Spleen (tissue), 11 donors: Measurements from ENCODE around the gene EXOC4. TPM values are rescaled to one million over a fixed set of nuclear protein-coding genes. Genes with fewer than 3 reads are reported as not detected.

Experiments
- DNase-seq: peaks from one replicate; pipeline ENCODE4 v3.0.0-alpha.2; 2020
- H3K27ac ChIP-seq, 8 donors: fragments of 200-600 bp; sonication (generic) in 7 of 8; 1 replicate in 4 of 8; 2 replicates in 4 of 8; pipeline versions ENCODE4 v1.5.0 to v1.8.0; 2016 to 2021; ENCODE audit warnings: inconsistent platforms in 4 of 8, mild to moderate bottlenecking in 4 of 8, moderate library complexity in 1 of 8
- H3K27me3 ChIP-seq, 7 donors: fragments of 200-600 bp; sonication (generic) in 6 of 7; replicated peaks in 1 of 7; 1 replicate in 4 of 7; 2 replicates in 3 of 7; pipeline versions ENCODE4 v1.5.0 to v1.8.0; 2016 to 2021; ENCODE audit warnings: inconsistent platforms in 3 of 7, mild to moderate bottlenecking in 1 of 7
- H3K36me3 ChIP-seq, 6 donors: fragments of 200-600 bp; sonication (generic) in 5 of 6; 1 replicate in 4 of 6; 2 replicates in 2 of 6; pipeline versions ENCODE4 v1.5.0 to v1.8.0; 2016 to 2021; ENCODE audit warnings: inconsistent platforms in 2 of 6
- H3K4me1 ChIP-seq, 6 donors: fragments of 200-600 bp; sonication (generic) in 5 of 6; 1 replicate in 3 of 6; 2 replicates in 3 of 6; pipeline versions ENCODE4 v1.5.0 to v1.8.0; 2016 to 2021; ENCODE audit warnings: inconsistent platforms in 3 of 6
- H3K4me3 ChIP-seq, 8 donors: fragments of 200-600 bp; sonication (generic) in 7 of 8; 1 replicate in 4 of 8; 2 replicates in 4 of 8; pipeline versions ENCODE4 v1.5.0 to v1.8.0; 2016 to 2021; ENCODE audit warnings: inconsistent platforms in 4 of 8, mild to moderate bottlenecking in 4 of 8, moderate library complexity in 2 of 8
- H3K9me3 ChIP-seq, 8 donors: fragments of 200-600 bp; sonication (generic) in 7 of 8; 1 replicate in 4 of 8; 2 replicates in 4 of 8; pipeline versions ENCODE4 v1.5.0 to v1.8.0; 2016 to 2021; ENCODE audit warnings: inconsistent platforms in 4 of 8
- POLR2A ChIP-seq, 3 donors: fragments of 450-650 bp; IDR thresholded peaks; one replicate each; pipeline ENCODE4 v1.5.1; 2017; ENCODE audit warnings: antibody characterized with exemption in 3 of 3, mild to moderate bottlenecking in 1 of 3
- POLR2AphosphoS5 ChIP-seq, 3 donors: sonication (generic); formaldehyde crosslinking; IDR thresholded peaks; one replicate each; pipeline ENCODE4 v1.5.1; 2017; ENCODE audit warnings: antibody characterized with exemption in 3 of 3
- WGBS, 5 donors: extraction: QIAGEN DNeasy Blood & Tissue Kit in 3 of 5; methylation state at CpG; one replicate each; pipeline versions ENCODE4 v1.1.5 to v1.1.7; 2013 to 2018; 5-methylcytosine and 5-hydroxymethylcytosine counted together
- intact Hi-C: fragments of 100-400 bp; cut with DNase I; formaldehyde crosslinking; loops from one replicate; pipeline ENCODE4 v1.15.0; 2023; ENCODE audit warnings: low total_unique reads
- polyA plus RNA-seq, 3 donors: library from polyadenylated mRNA; stranded (reverse); fragments of 200-250 nt; gene quantifications; one replicate each; pipeline ENCODE4 v1.2.1, GENCODE V29; 2013
- total RNA-seq, 7 donors: library from RNA; depleted of rRNA in 3 of 7; stranded (reverse); fragments of >200 nt in 3 of 7; fragmentation: NEBNext Ultra II Directional in 4 of 7; extraction: Animal tissue kit (Norgen Biotek cat#: 25700) in 4 of 7; gene quantifications; one replicate each; pipeline versions ENCODE4 v1.1.0 to v1.2.1, GENCODE V29; 2016 to 2021
- TF ChIP-seq, protein P1 (sequence below), 11 experiments: fragments of 200-600 bp in 7 of 11; fragments of 450-650 bp in 4 of 11; sonication (generic) in 4 of 11; IDR thresholded peaks in 8 of 11; conservative IDR thresholded peaks in 3 of 11; 1 replicate in 7 of 11; 2 replicates in 4 of 11; pipeline versions ENCODE4 v1.4.0 to v1.8.0; 2016 to 2021; ENCODE audit warnings: antibody characterized with exemption in 11 of 11, inconsistent platforms in 4 of 11, mild to moderate bottlenecking in 1 of 11
- donor health status: healthy with polysubstance abuse.
- donor health status: DM: no; HTN: no; CAD: no; lungs with moderate emphysema.
- donor health status: DM: no; HTN: no; CAD: no.
- donor health status: Bipolar disorder and iron deficiency.
- donor health status: healthy.
- donor health status: DM: no; HTN: no; CAD: no.
- donor health status: DM: yes; HTN: yes; CAD: no.

The EXOC4 gene
- total and polyA plus RNA-seq, 10 donors, result 14.1 to 138 (median 102) TPM

DNA sequence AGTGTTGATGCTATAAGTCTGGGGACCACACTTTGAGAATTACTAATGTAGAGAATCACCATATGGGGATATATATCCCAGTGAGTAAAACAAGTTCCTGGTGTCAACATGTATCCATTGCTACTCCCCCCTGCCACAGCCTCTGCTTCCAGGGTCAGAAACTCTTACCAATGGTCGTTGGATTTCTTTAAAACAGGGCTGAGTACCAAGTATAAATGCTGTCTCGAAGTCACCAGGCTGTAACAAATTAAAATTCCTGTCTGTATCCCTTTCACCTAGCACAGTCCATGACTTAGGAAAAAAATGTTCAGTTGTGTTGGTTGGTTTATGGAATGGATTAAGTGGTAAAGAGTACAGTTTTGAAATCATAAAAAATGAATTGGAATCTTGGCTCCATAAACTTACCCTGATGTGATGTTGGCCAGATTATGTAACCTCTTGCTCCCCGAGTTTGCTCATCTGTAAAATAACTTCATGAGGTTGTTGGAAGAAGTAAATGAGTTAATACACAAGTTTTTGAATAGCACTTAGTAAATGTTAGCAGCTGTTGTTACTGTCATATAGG lies 510.3 kb downstream of the EXOC4 start:
- no peak overlapping the region for H3K27ac ChIP-seq
- 63 to 84% (median 83%) methylated on average over 3 of the region's 3 CpGs for WGBS, 5 donors
- intact Hi-C loops, result no loop called here
- no peaks in the 10 kb centered on the region for H3K9me3 ChIP-seq
- DNase-seq, result no peak
- H3K4me1 ChIP-seq, result no peaks in the 10 kb centered on the region
- H3K36me3 ChIP-seq, result peaks cover 0 to 5% (median 0%) of the 10 kb centered on the region in 6 donors
- H3K4me3 ChIP-seq, result no peak overlapping the region
- no peaks in the 10 kb centered on the region for H3K27me3 ChIP-seq
- TF ChIP-seq POLR2A (IDR thresholded peaks at IDR 0.05) (no peak), POLR2AphosphoS5 (IDR thresholded peaks at IDR 0.05) (no peak)
- TF ChIP-seq, protein P1, sequence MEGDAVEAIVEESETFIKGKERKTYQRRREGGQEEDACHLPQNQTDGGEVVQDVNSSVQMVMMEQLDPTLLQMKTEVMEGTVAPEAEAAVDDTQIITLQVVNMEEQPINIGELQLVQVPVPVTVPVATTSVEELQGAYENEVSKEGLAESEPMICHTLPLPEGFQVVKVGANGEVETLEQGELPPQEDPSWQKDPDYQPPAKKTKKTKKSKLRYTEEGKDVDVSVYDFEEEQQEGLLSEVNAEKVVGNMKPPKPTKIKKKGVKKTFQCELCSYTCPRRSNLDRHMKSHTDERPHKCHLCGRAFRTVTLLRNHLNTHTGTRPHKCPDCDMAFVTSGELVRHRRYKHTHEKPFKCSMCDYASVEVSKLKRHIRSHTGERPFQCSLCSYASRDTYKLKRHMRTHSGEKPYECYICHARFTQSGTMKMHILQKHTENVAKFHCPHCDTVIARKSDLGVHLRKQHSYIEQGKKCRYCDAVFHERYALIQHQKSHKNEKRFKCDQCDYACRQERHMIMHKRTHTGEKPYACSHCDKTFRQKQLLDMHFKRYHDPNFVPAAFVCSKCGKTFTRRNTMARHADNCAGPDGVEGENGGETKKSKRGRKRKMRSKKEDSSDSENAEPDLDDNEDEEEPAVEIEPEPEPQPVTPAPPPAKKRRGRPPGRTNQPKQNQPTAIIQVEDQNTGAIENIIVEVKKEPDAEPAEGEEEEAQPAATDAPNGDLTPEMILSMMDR (IDR thresholded peaks at IDR 0.05 in 8 of 11, conservative IDR thresholded peaks at IDR 0.05 in 3 of 11), result no peak

DNA sequence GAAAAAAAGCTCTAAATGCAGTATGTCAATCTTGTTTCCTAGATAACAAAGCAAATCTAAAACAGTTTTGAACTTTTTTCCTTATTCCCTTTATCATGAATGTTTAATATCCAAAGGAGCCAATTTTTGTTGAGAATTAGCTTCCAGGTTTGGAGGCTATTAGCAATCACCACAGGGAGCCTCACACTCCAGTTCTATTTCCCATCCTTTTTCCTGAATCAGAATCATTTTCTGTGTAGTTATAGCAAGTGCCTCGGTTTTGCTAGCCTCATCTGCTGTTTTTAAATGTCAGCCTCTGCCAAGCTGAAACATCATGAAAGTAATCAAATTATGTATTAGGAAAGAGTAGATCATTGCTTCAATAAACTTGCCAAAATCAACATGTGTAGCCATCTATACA lies 516.8 kb downstream of the EXOC4 start:
- Histone ChIP-seq H3K36me3 (peaks cover 0 to 5% (median 0%) of the 10 kb centered on the region in 6 donors), H3K9me3 (no peaks in the 10 kb centered on the region), H3K4me1 (no peaks in the 10 kb centered on the region), H3K4me3 (no peak overlapping the region), H3K27ac (no peak overlapping the region), H3K27me3 (no peaks in the 10 kb centered on the region)
- intact Hi-C loops, result no loop called here
- DNase-seq, result no peak
- TF ChIP-seq, protein P1 (IDR thresholded peaks at IDR 0.05 in 8 of 11, conservative IDR thresholded peaks at IDR 0.05 in 3 of 11), result no peak
- TF ChIP-seq POLR2A (IDR thresholded peaks at IDR 0.05), result no peak
- TF ChIP-seq POLR2AphosphoS5 (IDR thresholded peaks at IDR 0.05), result no peak
- WGBS, 5 donors, result 74 to 94% (median 91%) methylated on average over 1 of the region's 1 CpG

DNA sequence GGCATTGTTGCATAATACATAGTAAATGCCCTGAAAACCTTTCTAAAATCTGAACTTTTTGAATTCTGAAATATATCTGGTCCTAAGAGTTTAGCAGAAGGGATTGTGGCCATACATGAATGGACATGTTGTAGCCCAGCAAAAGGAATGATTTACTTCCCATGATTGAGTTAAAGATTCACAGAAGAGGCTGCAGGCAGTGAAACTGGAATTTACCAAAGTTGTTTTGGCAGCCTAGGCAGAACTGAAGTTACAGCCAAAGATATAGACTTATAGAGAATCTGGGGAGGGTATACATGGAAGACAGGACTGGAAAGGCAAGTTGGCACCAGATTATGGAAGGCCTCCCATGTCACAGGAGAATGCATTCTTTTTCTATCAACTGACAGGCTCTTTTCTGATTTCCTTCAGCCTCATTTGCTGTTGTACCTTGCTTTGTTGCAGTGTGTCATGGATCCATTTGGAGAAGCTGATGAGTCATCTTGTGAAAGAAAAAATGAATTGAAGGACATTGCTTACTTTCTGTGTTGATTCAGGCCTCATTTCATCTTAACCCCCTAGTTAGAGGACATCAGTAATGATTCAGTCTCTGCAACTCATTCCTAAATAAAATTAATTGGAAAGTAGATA lies 518.1 kb downstream of the EXOC4 start:
- Histone ChIP-seq H3K4me3 (no peak overlapping the region), H3K4me1 (no peaks in the 10 kb centered on the region), H3K36me3 (peaks cover 0 to 5% (median 0%) of the 10 kb centered on the region in 6 donors), H3K27me3 (no peaks in the 10 kb centered on the region), H3K27ac (no peak overlapping the region), H3K9me3 (no peaks in the 10 kb centered on the region)
- intact Hi-C loops, result no loop called here
- DNase-seq, result no peak
- TF ChIP-seq POLR2A (IDR thresholded peaks at IDR 0.05) (no peak), POLR2AphosphoS5 (IDR thresholded peaks at IDR 0.05) (no peak)
- TF ChIP-seq, protein P1 (IDR thresholded peaks at IDR 0.05 in 8 of 11, conservative IDR thresholded peaks at IDR 0.05 in 3 of 11), result no peak

DNA sequence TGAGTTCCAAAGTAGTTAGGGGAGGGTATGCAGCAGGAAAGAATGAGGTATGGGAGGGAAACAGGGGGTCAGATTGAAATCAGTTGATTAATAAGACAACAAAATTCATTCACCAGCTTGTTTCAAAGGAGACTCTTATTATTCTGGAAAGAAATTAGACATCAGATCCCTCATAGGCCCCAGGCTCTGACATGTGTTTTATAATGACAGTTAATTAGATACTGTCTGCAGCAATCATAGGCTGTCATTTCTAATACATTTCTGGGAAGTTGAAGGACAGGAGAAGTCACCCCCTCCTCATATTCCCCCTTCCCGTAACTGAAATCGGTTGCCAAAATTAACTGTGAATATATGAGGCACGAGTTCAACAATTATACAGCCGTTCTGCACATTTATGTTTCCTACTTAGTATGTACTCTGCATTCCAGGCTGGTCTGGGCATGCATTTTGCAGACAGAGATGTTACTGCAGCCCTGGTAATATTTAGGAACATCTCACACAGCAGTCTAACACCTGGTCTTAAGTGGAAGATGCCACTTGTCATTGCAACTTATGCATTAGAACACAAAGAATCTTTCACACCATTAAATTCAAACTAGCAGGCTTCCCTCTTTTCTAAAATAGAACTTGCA lies 519.0 kb downstream of the EXOC4 start:
- Histone ChIP-seq H3K4me1 (no peaks in the 10 kb centered on the region), H3K27ac (no peak overlapping the region), H3K27me3 (no peaks in the 10 kb centered on the region), H3K4me3 (no peak overlapping the region), H3K9me3 (no peaks in the 10 kb centered on the region), H3K36me3 (peaks cover 0 to 3% (median 0%) of the 10 kb centered on the region in 6 donors)
- WGBS, 5 donors, result 82 to 91% (median 87%) methylated on average over 4 of the region's 4 CpGs
- TF ChIP-seq POLR2A (IDR thresholded peaks at IDR 0.05) (no peak), POLR2AphosphoS5 (IDR thresholded peaks at IDR 0.05) (no peak)
- TF ChIP-seq, protein P1 (IDR thresholded peaks at IDR 0.05 in 8 of 11, conservative IDR thresholded peaks at IDR 0.05 in 3 of 11), result no peak
- intact Hi-C loops, result no loop called here
- no peak for DNase-seq
